GM10248 (cell line): ENCODE measurements around the gene HAND1.

Source experiments
- CTCF ChIA-PET: fragments of 300-600 bp; sonication (Branson Sonifier 250); formaldehyde crosslinking; extraction: SDS; loops from one replicate; lab custom pipeline; 2021; ENCODE audit warnings: antibody characterized with exemption; lab: Yijun Ruan, JAX
- POLR2A ChIA-PET: fragments of 350-650 bp; sonication (Branson Sonifier 250); formaldehyde crosslinking; extraction: SDS; loops from one replicate; lab custom pipeline; 2020; ENCODE audit warnings: antibody characterized with exemption; lab: Yijun Ruan, JAX
- DNase-seq: peaks from one replicate; pipeline ENCODE4 v3.0.0; 2012; ENCODE audit errors: extremely low spot score
- TF ChIP-seq, protein P1 (sequence below): IDR thresholded peaks from 2 replicates; pipeline ENCODE4 v1.5.1; 2012; ENCODE audit warnings: mild to moderate bottlenecking, low read depth; ENCODE audit errors: extremely low read depth, missing control alignments, control extremely low read depth

HAND1 gene

GRCh38 chr5:154478224-154478565 is at the start of gene HAND1:
Gene HAND1 (minus strand): TSS chr5:154478227. CDS start chr5:154478008, 219 bp downstream.
- TF ChIP-seq, protein P1, sequence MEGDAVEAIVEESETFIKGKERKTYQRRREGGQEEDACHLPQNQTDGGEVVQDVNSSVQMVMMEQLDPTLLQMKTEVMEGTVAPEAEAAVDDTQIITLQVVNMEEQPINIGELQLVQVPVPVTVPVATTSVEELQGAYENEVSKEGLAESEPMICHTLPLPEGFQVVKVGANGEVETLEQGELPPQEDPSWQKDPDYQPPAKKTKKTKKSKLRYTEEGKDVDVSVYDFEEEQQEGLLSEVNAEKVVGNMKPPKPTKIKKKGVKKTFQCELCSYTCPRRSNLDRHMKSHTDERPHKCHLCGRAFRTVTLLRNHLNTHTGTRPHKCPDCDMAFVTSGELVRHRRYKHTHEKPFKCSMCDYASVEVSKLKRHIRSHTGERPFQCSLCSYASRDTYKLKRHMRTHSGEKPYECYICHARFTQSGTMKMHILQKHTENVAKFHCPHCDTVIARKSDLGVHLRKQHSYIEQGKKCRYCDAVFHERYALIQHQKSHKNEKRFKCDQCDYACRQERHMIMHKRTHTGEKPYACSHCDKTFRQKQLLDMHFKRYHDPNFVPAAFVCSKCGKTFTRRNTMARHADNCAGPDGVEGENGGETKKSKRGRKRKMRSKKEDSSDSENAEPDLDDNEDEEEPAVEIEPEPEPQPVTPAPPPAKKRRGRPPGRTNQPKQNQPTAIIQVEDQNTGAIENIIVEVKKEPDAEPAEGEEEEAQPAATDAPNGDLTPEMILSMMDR: no peak
- POLR2A ChIA-PET: no interaction called here
- CTCF ChIA-PET: interaction anchor here (0.9 kb wide), 1 partner anchor 43 kb away, joined by 3 read pairs; no protein-coding TSS in a partner anchor
- no peak for DNase-seq

GRCh38 chr5:154526231-154527226 is 48.5 kb upstream of the HAND1 start:
- ChIA-PET CTCF (no interaction called here), POLR2A (no interaction called here)
- no peak for DNase-seq
- TF ChIP-seq, protein P1: no peak

- TF ChIP-seq, protein P1: no peak
- no peak for DNase-seq
- ChIA-PET CTCF (interaction anchor here (1.2 kb wide), 1 partner anchor 23 kb away, joined by 3 read pairs; no protein-coding TSS in a partner anchor), POLR2A (no interaction called here)
These were observed 46.8 kb upstream of the HAND1 start for GRCh38 chr5:154524859-154525258.

DNA sequence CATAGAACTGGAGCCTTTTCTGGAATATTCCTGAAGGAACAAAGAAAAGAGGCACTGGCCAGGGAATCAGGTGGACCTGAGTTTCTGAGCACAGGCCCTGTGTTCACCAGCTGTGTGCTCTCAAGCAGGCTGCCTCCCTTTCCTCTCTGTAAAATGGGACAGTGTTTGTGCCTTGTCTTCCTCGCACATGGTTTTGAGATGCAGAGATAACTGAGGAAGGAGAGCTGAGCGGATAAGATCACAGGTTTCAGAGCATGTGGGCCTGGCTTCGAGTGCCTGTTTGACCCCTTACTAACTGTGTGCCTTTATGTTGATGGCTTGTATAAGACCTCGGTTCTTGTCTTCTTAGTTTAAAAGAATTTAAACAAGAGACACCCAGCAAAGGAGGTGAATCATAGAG is 46.2 kb upstream of the HAND1 start:
- POLR2A ChIA-PET: no interaction called here
- TF ChIP-seq, protein P1: no peak
- no peak for DNase-seq
- CTCF ChIA-PET: interaction anchor here (1.2 to 1.4 kb wide), 3 partner anchors 10 to 24 kb away, joined by 3 read pairs; no protein-coding TSS in a partner anchor

DNA sequence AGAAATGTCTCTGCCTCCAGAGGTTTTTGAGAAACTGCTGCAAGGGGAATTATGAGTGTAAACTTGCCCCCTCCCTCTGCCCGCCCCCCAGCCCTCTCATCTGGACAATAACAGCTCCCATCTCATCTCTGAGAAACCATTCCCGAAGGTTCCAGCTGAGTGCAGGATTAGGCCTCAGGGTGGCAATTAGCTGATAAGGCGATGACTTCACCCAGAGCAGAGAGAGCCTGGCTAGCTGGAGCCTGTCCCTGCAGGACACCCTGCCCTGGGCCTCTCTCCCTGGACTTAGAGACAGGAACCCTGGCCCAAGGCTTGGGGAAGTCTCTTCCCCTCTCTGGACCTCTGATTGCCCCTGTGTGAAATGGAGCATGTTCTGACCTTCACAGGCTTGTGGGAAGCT is 45.7 kb upstream of the HAND1 start:
- TF ChIP-seq, protein P1: no peak
- DNase-seq: no peak
- CTCF ChIA-PET: interaction anchor here (0.9 to 1.4 kb wide), 5 partner anchors 10 to 116 kb away, joined by 3 read pairs; no protein-coding TSS in a partner anchor
- POLR2A ChIA-PET: no interaction called here

GRCh38 chr5:154523104-154523503 is 45.1 kb upstream of the HAND1 start:
- CTCF ChIA-PET: interaction anchor here (0.9 to 1.4 kb wide), 4 partner anchors 9 to 117 kb away, joined by 3 read pairs; no protein-coding TSS in a partner anchor
- DNase-seq: no peak
- POLR2A ChIA-PET: no interaction called here
- TF ChIP-seq, protein P1: no peak
